ENCODE results near the gene LATS2.

The LATS2 gene

GRCh38 chr13:21048901-21049698 is 12.3 kb downstream of the LATS2 start:
- no peak for DNase-seq

GRCh38 chr13:21047591-21048282 is 13.6 kb downstream of the LATS2 start:
- DNase-seq = no peak

- DNase-seq = no peak
Observed at GRCh38 chr13:21047087-21047486, 14.3 kb downstream of the LATS2 start.

GRCh38 chr13:21046203-21046602 is 15.2 kb downstream of the LATS2 start:
- no peak for DNase-seq

- DNase-seq = no peak
Observed at GRCh38 chr13:21045100-21045499, 16.3 kb downstream of the LATS2 start.

GRCh38 chr13:21043898-21044297 is 17.5 kb downstream of the LATS2 start:
- DNase-seq = no peak

GRCh38 chr13:21040120-21040826 is 21.1 kb downstream of the LATS2 start:
- no peak for DNase-seq

- DNase-seq = no peak
Observed at GRCh38 chr13:21039097-21039800, 22.1 kb downstream of the LATS2 start.

- DNase-seq = no peak
Observed at GRCh38 chr13:21037656-21038055, 23.7 kb downstream of the LATS2 start.

- DNase-seq = no peak
Observed at GRCh38 chr13:21035498-21035897, 25.9 kb downstream of the LATS2 start.

- DNase-seq = peak in 1 of 56 donors; percentile 16
Observed at GRCh38 chr13:21034603-21035191, 26.7 kb downstream of the LATS2 start.

GRCh38 chr13:21033856-21034602 is 27.4 kb downstream of the LATS2 start:
- no peak for DNase-seq

- peak in 3 of 56 donors; percentile 2 to 8 (median 4) for DNase-seq
Observed at GRCh38 chr13:21033212-21033840, 28.1 kb downstream of the LATS2 start.

- no peak for DNase-seq
Observed at GRCh38 chr13:21032656-21033055, 28.7 kb downstream of the LATS2 start.

- no peak for DNase-seq
Observed at GRCh38 chr13:21031594-21032275, 29.7 kb downstream of the LATS2 start.

- DNase-seq = no peak
Observed at GRCh38 chr13:21025539-21025938, 35.8 kb downstream of the LATS2 start.

- no peak for DNase-seq
Observed at GRCh38 chr13:21022056-21022979, 39.1 kb downstream of the LATS2 start.

- DNase-seq = no peak
Observed at GRCh38 chr13:21020581-21020980, 40.8 kb downstream of the LATS2 start.
